GM21526 (cell line): Measurements from ENCODE around the gene PFDN1.

Source experiments
- ATAC-seq: cut with Tn5 transposase; IDR thresholded peaks from one replicate; pipeline ENCODE4 v1.9.1; 2021; ENCODE audit warnings: moderate library complexity; ENCODE audit not compliant: unreplicated experiment, low FRiP score

The PFDN1 gene

DNA sequence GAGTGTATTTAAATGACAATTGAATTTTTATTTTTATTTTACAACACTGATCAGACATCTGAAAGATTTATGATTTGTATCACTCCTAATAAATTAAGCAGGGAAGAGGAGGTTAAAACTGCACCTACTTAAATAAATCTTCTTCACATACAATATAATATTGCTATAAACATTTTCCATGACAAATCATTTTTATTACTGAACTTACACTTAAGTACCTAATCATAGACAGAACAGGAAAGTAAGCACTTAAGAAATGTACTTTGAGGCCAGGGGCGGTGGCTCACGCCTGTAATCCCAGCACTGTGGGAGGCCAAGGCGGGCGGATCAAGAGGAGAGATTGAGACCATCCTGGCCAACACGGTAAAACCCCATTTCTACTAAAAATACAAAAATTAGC lies 3.8 kb downstream of the PFDN1 start:
- no peak for ATAC-seq

DNA sequence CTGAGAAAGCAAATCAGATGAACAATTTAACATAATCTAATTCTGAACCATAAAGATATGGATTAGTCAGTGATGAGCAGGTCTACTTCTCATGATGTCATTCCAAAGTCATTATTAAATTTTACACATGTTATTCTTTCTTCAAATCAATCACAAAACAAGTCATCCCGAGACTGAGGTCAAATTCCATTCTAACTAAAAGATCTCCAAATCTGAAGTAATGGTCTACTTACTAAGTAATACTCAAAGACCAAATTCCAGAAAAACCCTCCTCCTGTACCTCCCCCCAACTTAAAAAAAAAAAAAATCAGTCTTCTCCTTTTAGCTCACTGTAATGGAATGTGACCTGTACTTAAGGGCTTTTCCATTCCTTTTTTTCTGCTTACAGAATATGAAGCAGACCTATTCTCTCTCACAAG lies 4.7 kb downstream of the PFDN1 start:
- ATAC-seq, result no peak

DNA sequence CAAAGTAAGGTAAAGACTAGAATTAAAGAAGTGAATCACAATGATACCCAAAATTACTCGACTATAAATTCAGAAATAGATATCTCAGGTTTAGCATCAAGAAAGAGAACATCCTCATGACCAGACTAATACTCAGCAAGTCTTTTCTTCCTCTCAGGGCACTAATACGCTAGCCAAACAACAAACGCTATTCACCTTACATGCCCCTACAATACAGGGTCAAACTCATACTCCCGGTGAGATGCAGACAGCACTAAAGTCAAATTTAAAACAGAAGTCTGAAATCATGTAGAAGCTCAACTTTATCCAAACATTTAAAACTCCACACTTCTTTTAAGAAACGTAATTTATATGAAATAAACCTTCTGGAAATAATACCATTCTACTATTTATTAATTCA lies 5.6 kb downstream of the PFDN1 start:
- no peak for ATAC-seq

DNA sequence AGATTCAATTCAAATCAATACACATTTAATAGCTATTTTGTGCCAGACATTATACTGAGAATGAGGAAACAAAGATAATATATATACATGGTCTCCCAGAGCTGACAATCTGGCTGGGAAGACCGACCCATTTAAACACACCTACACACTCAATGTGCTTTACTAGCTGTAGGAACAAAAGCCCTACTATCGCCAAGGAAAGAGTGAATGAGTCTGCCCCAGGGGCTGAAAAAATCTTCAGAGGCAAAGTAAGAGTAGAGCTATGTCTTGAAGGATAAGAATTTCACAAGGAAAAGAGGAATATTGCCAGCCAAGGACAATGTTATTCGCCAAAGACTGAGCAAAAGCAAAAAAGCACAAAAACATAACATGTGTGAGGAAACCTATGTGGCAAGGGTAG lies 6.6 kb downstream of the PFDN1 start:
- no peak for ATAC-seq

DNA sequence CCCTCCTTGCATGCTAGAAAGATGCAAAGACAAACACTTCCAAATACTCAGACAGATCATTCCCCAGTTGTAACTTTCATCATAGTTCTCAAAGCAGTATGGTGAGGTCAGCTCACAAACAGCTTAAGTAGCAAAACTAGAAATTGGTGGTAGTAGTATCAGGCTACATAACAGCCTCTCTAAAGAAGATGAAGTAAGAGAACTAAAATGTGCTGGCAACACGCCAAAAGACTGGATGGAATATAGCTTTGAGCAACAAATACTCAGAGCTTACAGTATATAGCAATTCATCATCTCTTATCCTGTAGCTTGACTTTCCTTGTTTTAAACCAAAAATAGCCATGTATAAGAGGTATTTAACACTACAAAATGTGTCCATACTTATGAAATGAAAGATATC lies 7.5 kb downstream of the PFDN1 start:
- ATAC-seq, result no peak

DNA sequence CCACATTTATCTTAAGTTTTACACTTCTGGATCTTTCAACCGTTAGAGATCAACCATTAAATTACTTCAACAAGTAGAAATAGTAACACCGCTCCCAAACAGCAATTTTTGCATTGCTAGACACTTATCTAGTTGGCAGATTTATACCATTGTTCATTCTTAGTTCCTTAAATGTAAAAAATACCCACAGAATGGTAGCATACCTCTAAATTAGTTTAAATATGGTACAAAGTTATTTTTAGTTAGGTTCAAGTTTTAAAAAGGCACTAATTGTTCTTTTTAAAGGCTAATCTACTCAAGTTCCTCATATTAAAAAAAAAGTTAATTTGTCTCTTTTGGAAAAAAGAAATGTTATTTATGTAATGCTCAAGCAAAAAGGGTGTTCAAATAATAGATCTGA lies 8.1 kb downstream of the PFDN1 start:
- no peak for ATAC-seq

DNA sequence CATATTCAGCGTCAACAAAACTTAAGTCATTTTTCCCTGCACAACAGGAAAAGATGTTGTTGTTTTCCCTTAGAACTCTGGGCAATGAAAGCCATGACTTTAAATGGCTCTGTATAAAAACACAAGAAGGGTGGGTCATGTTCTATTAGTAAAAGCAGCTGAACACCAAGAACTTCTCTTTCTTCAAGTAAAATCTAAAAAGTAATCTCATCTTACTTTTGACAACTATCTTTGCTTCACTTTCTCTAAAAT lies 9.1 kb downstream of the PFDN1 start:
- ATAC-seq, result no peak

DNA sequence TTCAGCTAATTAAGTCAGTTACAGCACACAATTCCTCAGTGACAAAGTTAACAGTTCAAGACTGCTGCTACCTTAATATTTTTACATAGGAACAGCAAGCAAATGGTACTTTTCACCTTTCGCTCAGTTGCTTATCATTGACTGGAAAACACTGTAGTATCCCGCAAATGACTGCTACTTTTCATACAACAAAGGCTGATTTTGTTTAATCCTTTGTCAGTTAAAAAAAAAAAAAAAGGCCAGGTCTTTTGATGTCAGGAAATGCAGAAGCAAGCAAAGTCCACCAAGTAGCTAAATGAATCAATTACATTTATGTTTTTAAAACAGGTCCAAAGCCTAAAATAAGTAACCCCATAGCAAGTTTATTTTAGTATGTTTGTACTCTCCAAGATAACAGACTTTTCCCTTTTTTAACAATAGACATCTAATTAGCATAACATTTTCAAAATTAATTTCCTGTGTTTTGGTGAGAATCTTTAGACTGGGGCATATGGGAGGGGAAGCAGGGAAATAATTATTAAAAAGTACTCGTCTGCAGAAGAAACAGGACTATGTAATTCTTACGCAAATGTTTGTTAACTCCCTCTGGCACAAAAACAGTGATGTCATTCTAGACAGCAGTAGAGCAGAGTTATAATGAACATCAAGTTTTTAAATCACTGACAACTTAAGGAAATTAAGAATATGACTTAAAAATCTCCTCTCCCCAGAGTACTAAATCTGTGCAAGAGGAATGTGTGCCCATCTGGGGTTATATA lies 9.6 kb downstream of the PFDN1 start:
- no peak for ATAC-seq

DNA sequence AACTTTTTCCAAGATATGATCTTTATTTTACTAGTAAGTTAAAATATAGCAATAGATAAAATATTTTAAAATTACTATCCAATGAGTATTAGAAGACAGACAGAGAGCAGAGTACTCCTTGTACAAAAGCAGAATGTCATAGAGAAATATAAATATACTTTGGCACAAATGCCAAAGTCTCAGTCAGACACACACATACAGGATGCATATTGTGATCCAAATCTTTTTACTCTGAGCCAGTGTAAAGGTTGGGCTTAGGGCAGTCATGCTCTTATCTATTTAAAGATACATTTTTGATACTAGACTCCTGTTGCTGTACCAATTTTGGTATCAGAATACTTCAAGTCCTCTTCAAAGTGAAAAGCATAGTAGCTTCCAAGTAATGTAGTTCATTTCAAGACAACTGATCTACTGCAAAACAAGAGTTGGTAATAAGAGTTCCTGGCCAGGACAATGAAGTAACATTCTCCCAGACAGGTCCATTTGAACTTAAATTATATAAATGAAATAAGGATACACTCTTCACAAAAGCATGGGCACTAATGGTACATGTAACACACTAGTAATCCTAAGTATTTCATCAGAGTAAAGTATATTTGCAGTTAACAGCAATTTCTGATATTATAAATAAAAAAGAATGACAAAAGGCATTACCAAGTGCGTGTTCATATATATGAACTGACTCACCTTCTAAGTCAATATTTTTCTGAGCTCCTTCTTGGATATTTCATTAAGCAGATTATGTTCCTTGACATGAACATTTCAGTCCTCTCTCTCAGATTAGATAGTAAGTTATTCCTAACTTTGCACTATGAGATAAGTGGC lies 10.5 kb downstream of the PFDN1 start:
- no peak for ATAC-seq

DNA sequence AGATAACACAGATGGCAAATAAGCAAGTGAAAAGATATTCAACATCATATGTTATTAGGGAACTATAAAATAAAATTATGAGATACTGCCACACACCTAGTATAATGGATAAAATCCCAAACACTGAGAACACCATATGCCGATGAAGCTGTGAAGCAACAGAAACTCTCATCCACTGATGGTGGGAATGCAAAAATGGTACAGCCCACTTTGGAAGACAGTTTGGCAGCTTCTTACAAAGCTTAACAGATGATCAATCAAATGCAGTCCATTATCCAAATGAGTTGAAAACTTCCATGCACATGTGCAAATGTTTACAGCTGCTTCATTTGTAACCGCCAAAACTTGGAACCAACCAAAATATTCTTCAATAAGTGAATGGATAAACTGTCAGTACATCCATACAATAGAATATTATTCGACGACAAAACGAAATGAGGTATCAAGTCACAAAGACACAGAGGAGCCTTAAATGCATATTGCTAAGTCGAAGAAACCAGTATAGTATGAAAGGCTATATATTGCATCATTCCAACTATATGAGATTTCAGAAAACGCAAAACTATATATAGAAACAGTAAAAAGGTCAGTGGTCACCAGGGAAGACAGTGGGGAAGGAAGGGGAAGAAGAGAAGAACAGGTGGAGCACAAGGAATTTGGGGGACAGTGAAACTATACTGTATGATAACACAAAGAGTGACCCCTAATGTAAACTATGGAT lies 14.9 kb downstream of the PFDN1 start:
- ATAC-seq, result no peak

DNA sequence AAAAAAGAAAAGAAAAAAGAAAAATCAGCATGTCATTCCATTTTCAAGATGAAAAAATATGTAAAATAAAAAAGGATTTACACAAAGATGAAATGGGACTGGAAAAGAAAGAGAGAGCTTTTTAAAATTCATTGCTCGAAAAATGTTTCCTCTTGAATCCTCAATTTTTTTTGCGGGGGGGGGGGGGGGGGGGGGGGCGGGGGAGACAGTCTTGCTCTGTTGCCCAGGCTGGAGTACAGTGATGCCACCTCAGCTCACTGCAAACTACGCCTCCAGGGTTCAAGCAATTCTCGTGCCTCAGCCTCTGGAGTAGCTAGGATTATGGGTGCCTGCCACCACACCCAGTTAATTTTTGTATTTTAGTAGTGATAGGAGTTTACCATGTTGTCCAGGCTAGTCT lies 16.5 kb downstream of the PFDN1 start:
- no peak for ATAC-seq

DNA sequence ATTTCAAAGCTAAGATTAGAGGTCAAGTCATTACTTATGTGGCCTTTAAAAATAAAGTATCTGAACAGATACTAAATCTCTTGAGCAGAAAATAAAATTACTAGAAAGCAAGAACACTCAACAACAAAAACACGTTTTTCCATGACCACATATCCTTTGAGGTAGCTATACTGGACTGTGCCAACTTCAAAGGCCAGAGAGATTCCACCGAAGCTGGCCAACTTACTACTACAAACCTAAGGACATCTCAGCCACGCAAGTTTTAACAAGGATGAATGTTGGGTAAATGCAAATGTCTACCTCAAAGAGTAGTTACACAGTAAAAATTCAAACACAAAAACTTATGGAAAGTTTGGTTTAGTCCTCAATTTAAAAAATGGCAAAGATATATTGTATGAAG lies 18.9 kb downstream of the PFDN1 start:
- no peak for ATAC-seq

DNA sequence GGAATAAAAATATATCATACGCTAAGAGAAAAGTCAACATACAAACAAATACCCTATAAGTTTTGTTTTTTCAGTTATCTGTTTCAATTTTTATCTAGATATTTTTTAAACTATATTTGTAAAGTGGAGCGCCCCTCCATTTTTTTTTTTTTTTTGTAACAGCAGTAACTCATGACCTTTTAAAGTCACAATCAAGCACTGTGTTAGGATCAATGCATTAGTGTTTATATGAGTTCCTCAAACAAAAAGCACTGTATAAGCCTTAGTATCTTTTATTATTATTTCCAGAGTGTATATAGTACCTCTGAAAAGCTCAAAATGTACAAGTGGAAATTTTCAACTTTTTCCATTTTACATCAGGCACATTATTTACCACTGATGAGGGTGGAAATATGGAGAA lies 20.6 kb downstream of the PFDN1 start:
- no peak for ATAC-seq

DNA sequence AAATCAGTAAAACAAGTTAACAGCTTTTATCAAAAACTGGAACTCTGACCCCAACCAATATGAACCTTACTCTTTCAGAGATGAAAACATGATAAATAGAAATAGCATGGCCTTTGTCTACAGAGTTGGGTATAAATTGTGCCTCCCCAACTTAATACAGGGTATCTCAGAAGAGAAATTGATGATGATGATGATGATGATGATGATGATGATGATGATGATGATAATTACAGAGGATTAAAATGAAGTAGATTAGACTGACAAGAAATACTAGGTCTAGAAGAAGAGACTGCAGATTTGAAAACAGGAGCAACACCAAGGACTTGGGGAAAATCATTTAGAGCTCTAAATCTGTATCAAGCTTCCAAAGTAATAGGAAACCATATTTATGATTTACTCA lies 27.1 kb downstream of the PFDN1 start:
- ATAC-seq, result no peak

DNA sequence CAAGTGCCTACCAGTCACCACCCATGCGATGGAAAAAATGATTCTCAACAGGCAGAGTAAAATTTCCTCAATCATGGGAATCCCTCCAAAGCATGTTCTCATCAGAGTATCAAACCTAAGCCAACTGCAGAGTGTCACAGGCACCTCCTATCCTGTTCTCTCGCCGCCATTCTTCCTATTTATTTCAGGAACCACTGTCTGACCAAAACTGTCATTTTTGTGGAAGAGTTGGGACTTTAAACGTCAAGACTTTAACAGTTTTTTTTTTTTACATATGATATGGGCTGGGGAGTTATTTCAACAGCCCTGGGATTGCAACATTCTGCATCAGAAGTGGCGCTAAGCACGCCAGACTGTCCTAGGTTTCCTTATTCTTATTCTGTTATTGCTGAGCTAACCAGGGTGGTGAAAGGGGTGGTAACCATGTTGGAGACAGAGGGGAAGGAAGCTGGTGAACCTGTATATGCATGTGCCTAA lies 29.5 kb downstream of the PFDN1 start:
- ATAC-seq, result no peak

DNA sequence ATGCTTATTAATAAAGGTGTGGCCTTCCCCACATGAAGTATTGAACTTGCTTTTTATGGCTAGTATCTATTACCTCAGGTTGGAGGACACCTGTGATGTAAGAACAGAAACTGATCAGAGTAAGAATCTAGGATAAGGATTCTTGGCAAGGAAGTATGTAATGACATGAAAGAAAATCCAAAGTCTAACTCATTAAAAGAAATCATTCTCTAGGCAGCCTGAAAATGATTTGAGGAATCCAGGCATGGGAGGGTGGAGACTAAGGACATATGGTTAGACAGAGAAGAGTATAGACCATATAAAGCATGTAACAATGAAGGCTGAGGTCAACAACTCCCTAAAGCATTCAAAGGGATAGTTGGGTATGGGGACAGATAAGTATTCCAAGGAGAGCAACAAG lies 32.9 kb downstream of the PFDN1 start:
- no peak for ATAC-seq

DNA sequence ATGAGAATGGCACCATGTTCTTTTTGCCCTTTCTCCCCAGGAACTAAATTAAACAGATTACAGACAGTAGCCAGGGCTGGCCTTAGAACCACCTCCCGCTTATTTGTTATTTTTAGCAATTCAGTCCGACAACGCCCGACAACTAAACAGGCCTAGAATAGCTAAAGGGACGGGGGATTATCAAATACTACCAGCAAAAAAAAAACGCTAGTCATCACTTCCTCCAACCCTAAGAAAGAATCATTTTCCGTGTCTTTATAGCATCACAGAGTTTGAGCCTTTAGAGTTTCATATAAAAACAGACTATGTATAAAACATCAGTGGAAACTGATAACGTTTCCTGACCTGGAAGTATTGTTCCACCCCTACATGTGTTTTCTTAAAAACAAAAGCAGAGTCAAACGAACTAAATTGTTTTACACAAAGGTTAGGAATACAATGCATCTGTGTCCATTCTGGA lies 35.3 kb downstream of the PFDN1 start:
- no peak for ATAC-seq

DNA sequence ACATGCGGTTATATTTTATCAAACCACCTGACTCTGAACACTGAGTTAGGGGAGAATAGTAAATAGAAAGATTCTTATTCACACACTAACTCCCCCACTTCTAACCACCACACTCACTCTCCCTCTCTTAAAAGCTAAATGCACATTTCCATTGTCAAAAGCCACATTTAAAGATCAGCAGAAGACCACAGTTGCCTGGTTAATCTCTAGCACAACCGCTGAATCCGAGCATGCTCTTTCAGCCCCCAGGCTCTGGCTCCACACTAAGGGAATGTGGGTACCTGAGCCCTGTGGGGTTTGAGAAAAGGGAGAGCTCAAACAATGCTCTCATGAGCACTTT lies 35.7 kb downstream of the PFDN1 start:
- ATAC-seq, result no peak

DNA sequence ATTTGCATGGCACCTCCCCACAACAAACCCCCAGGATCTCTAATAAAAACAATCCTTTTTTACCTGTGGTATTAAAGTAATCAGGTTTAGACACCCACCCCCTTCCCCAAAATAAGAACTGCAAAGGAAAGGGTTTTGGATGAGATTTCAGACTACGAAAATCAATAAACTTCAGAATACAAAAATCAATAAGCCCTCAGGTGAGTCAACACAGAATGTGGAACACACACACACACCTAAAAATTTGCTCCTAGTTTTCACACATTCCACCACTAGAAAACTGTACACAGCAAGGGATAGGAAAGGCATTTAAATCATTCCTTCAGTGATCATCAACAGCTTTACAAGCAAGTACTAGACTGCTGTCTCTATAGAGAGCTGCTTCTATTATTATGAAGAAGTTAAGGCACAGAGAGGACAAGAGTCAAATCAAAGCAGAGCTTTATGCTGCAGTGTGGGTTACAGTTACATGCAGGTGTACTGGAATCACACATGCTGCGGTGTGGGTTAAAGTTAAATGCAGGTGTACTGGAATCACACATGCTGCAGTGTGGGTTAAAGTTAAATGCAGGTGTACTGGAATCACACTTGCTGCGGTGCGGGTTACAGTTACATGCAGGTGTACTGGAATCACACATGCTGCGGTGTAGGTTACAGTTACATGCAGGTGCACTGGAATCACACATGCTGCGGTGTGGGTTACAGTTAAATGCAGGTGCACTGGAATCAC lies 36.3 kb downstream of the PFDN1 start:
- ATAC-seq, result no peak

DNA sequence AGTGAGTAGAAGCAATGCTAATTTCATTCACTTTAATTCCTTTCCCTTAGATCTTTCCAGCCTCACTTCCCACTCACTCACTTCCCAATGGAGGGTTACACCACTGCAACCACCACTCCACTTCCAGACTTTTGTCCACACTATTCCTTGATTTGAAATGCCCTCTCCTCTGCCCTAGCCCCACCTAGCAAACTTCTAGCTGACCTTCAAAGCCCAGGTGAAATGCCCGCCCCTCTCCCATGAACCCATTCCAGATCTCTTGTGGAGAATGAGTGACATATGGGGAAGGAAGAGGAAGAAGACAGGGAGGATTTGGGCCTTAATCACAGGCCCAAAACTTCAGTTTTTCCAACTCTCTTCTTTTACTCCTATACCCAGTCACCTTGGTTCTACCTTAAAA lies 37.1 kb downstream of the PFDN1 start:
- no peak for ATAC-seq

DNA sequence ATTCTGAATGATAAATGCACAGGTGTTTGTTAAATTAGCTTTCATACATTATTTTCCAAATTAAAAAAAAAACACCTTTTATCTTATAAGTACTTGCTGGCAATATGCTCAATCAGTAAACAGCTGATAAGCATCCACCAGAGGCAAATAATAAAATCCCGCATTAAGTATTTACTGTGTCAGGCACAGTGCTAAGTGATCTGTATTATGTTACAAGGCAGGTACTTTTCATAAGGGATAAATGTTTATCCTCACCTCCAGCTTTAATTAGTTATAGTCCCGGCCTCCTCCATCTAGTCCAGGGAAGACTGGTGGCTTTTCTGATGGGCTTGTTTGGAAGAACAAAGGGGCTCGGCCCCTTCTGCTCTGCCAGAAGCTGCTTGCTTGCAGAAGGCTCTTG lies 40.1 kb downstream of the PFDN1 start:
- no peak for ATAC-seq
